Left ventricle myocardium inferior (tissue), 1 donor: ENCODE data around the gene ZNF619. TPM values are rescaled to one million over a fixed set of nuclear protein-coding genes. Genes with fewer than 3 reads are reported as not detected.
A peak's percentile ranks its signal among the peaks of the same experiment; 100 is the strongest.

Source experiments
- DNase-seq: peaks from one replicate; pipeline ENCODE4 v3.0.0-alpha.2; 2020
- H3K27ac ChIP-seq: fragments of 200-600 bp; replicated peaks from 2 replicates; pipeline ENCODE4 v1.8.0; 2021
- H3K27me3 ChIP-seq: fragments of 200-600 bp; 2 replicates; pipeline ENCODE4 v1.8.0; 2021; ENCODE audit warnings: low read depth
- H3K36me3 ChIP-seq: fragments of 200-600 bp; 2 replicates; pipeline ENCODE4 v1.8.0; 2021
- H3K4me1 ChIP-seq: fragments of 200-600 bp; 2 replicates; pipeline ENCODE4 v1.8.0; 2021
- H3K4me3 ChIP-seq: fragments of 200-600 bp; 2 replicates; pipeline ENCODE4 v1.8.0; 2021; ENCODE audit warnings: mild to moderate bottlenecking, moderate library complexity
- H3K9me3 ChIP-seq: fragments of 200-600 bp; replicated peaks from 2 replicates; pipeline ENCODE4 v1.8.0; 2021
- intact Hi-C: fragments of 100-400 bp; cut with micrococcal nuclease; formaldehyde crosslinking; loops from one replicate; pipeline ENCODE4 v1.11.0; 2022
- total RNA-seq: library from RNA; stranded (reverse); fragmentation: NEBNext Ultra II Directional; extraction: Animal tissue kit (Norgen Biotek cat#: 25700); gene quantifications from one replicate; pipeline ENCODE4 v1.2.1, GENCODE V29; 2021
- TF ChIP-seq, protein P1 (sequence below): fragments of 200-600 bp; IDR thresholded peaks from 2 replicates; pipeline ENCODE4 v1.8.0; 2021; ENCODE audit warnings: antibody characterized with exemption, mild to moderate bottlenecking, borderline replicate concordance
- donor health status: DM: no; HTN: yes; CAD: no; lungs with severe emphysema.

Gene ZNF619
- total RNA-seq, 1 donor from 2014 or later: 3.6 TPM

GRCh38 chr3:40497288-40497687 is 20.4 kb downstream of the ZNF619 start:
- no peak overlapping the region for H3K27ac ChIP-seq
- TF ChIP-seq, protein P1, sequence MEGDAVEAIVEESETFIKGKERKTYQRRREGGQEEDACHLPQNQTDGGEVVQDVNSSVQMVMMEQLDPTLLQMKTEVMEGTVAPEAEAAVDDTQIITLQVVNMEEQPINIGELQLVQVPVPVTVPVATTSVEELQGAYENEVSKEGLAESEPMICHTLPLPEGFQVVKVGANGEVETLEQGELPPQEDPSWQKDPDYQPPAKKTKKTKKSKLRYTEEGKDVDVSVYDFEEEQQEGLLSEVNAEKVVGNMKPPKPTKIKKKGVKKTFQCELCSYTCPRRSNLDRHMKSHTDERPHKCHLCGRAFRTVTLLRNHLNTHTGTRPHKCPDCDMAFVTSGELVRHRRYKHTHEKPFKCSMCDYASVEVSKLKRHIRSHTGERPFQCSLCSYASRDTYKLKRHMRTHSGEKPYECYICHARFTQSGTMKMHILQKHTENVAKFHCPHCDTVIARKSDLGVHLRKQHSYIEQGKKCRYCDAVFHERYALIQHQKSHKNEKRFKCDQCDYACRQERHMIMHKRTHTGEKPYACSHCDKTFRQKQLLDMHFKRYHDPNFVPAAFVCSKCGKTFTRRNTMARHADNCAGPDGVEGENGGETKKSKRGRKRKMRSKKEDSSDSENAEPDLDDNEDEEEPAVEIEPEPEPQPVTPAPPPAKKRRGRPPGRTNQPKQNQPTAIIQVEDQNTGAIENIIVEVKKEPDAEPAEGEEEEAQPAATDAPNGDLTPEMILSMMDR: no peak
- no peak for DNase-seq
- H3K4me1 ChIP-seq: no peaks in the 10 kb centered on the region
- H3K4me3 ChIP-seq: no peak overlapping the region
- no peaks in the 10 kb centered on the region for H3K36me3 ChIP-seq
- intact Hi-C loops: no loop called here
- H3K27me3 ChIP-seq: no peaks in the 10 kb centered on the region
- H3K9me3 ChIP-seq: no peaks in the 10 kb centered on the region

DNA sequence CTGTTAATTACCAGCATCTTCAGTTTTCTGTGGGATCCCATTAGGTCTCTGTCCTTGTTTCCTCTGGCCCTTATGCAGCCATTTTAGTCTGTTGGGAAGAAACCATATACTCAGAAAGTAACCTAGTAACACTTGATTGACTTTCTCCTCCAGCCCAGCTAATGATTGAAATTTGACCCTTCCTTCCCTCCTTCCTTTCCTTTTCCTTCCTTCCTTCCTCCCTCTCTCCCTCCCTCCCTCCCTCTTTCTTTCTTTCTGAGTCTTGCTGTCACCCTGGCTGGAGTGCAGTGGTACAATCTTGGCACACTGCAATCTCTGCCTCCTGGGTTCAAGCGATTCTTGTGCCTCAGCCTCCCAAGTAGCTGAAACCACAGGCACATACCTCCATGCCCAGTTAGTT is 23.0 kb downstream of the ZNF619 start:
- Histone ChIP-seq H3K27ac (no peak overlapping the region), H3K9me3 (no peaks in the 10 kb centered on the region), H3K36me3 (no peaks in the 10 kb centered on the region), H3K4me3 (no peak overlapping the region), H3K27me3 (no peaks in the 10 kb centered on the region), H3K4me1 (peaks cover 8% of the 10 kb centered on the region)
- TF ChIP-seq, protein P1: no peak
- intact Hi-C loops: no loop called here
- no peak for DNase-seq

DNA sequence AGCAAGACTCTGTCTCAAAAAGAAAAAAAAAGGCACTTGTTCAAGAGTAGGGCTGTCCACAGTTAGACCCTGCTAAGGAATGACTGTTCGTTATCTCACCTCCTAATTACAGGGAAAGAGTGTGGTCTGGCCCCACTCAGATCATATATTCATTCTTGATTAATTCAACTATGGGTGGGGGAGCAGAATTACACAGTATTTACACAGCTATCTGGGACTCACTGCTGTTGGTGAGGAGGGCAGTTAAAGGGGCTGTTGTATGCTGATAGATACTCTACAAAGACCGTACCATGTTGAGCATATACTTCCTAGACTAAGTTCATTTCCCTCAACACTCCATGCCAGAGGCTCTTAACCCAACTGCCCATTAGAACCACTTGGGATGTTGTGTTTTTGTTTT is 25.1 kb downstream of the ZNF619 start:
- Histone ChIP-seq H3K9me3 (no peaks in the 10 kb centered on the region), H3K4me3 (no peak overlapping the region), H3K4me1 (peaks cover 27% of the 10 kb centered on the region), H3K27me3 (no peaks in the 10 kb centered on the region), H3K27ac (no peak overlapping the region), H3K36me3 (no peaks in the 10 kb centered on the region)
- TF ChIP-seq, protein P1: no peak
- intact Hi-C loops: no loop called here
- DNase-seq: no peak

DNA sequence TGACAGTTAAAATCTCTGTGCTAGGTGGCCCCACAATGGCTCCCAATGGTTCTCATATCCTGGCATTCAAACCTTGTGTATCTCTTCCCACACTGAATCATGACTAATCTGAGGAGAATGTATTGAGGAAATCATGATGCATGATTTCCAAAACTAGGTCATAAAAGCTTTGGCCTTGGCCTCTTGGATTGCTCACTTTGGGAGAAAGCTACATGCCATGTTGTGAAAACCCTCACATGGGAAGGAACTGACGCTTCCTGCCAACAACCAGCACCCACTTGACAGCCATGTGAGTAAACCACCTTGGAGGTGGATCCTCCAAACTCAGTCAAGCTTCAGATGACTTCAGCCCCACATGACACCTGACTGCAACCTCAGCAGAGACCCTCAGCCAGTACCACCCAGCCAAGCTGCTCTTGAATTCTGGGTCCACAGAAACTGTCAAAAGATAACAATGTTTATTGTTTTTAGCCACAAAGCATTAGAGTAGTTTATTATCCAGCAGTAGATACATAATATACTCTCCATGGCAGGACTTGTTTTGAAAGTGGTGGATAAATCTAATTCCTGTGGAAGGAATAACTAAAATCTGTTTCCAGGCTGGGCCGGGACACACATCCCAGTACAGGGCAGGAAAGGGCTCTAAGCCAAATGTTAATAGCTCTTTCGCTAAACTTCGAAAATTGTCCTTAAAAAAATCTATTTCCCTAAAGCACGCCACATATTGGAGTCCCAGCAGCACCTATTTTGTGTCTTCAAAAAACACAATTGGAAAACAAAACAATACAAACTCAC is 27.9 kb downstream of the ZNF619 start:
- Histone ChIP-seq H3K27ac (peak overlapping the region; percentile 84), H3K4me1 (peaks cover 27% of the 10 kb centered on the region), H3K9me3 (no peaks in the 10 kb centered on the region), H3K27me3 (no peaks in the 10 kb centered on the region), H3K4me3 (peak overlapping the region; percentile 81), H3K36me3 (peaks cover 6% of the 10 kb centered on the region)
- TF ChIP-seq, protein P1: no peak
- intact Hi-C loops: no loop called here
- no peak for DNase-seq

GRCh38 chr3:40505599-40506462 is 28.9 kb downstream of the ZNF619 start, which contains the start of gene ZNF620:
TSS of gene ZNF620 (plus strand) at chr3:40506039. CDS start at chr3:40506353, 314 bp downstream.
- Histone ChIP-seq H3K27ac (peak within 1 kb of the TSS; percentile 84), H3K4me1 (peaks cover 27% of the 10 kb centered on the region), H3K36me3 (peaks cover 16% of the 10 kb centered on the region), H3K9me3 (no peaks in the 10 kb centered on the region), H3K4me3 (peak within 1 kb of the TSS; percentile 81), H3K27me3 (no peaks in the 10 kb centered on the region)
- peak; percentile 72 for DNase-seq
- TF ChIP-seq, protein P1: peak; percentile 49
- intact Hi-C loops: no loop called here
